Parathyroid adenoma (tissue), 2 donors: ENCODE results near the gene PRKN.

Experiments used
- H2AFZ ChIP-seq: fragments of 300-600 bp; sonication (generic); one replicate; pipeline ENCODE4 v1.7.0; 2017; ENCODE audit warnings: antibody characterized with exemption, mild to moderate bottlenecking
- H3K27ac ChIP-seq: fragments of 300-600 bp; sonication (generic); one replicate; pipeline ENCODE4 v1.7.0; 2017
- H3K27me3 ChIP-seq: fragments of 300-600 bp; sonication (generic); one replicate; pipeline ENCODE4 v1.7.0; 2017; ENCODE audit warnings: low read length; ENCODE audit not compliant: control insufficient read depth, insufficient read depth
- H3K36me3 ChIP-seq: fragments of 300-600 bp; sonication (generic); one replicate; pipeline ENCODE4 v1.7.0; 2017; ENCODE audit warnings: low read length; ENCODE audit not compliant: control insufficient read depth, insufficient read depth
- H3K4me1 ChIP-seq: fragments of 300-600 bp; sonication (generic); one replicate; pipeline ENCODE4 v1.7.0; 2017; ENCODE audit warnings: control low read depth
- H3K4me2 ChIP-seq: fragments of 300-600 bp; sonication (generic); one replicate; pipeline ENCODE4 v1.7.0; 2017; ENCODE audit warnings: low read length
- H3K4me3 ChIP-seq: fragments of 300-600 bp; sonication (generic); one replicate; pipeline ENCODE4 v1.7.0; 2017; ENCODE audit warnings: low read depth, low read length
- H3K79me2 ChIP-seq: fragments of 300-600 bp; sonication (generic); one replicate; pipeline ENCODE4 v1.7.0; 2017; ENCODE audit warnings: control low read depth
- H3K9ac ChIP-seq: fragments of 300-600 bp; sonication (generic); one replicate; pipeline ENCODE4 v1.7.0; 2017; ENCODE audit warnings: mild to moderate bottlenecking
- H3K9me3 ChIP-seq: fragments of 300-600 bp; sonication (generic); one replicate; pipeline ENCODE4 v1.7.0; 2017; ENCODE audit warnings: low read length; ENCODE audit not compliant: control insufficient read depth
- CTCF ChIP-seq: fragments of 300-600 bp; sonication (generic); IDR thresholded peaks from one replicate; pipeline ENCODE4 v1.7.0; 2017; ENCODE audit warnings: antibody characterized with exemption, mild to moderate bottlenecking
- donor health status: primary hyperparathyroidism.

PRKN gene

GRCh38 chr6:161410736-161411135, 1316.8 kb downstream of the PRKN start:
- no peaks in the 10 kb centered on the region for H3K9me3 ChIP-seq
- no peak overlapping the region for H3K4me3 ChIP-seq
- H3K4me1 ChIP-seq: no peaks in the 10 kb centered on the region
- no peak overlapping the region for H2AFZ ChIP-seq
- no peak overlapping the region for H3K27ac ChIP-seq
- no peaks in the 10 kb centered on the region for H3K36me3 ChIP-seq
- no peaks in the 10 kb centered on the region for H3K79me2 ChIP-seq
- no peak overlapping the region for H3K4me2 ChIP-seq
- no peak for TF ChIP-seq CTCF
- no peak overlapping the region for H3K9ac ChIP-seq
- H3K27me3 ChIP-seq: no peaks in the 10 kb centered on the region

- H3K36me3 ChIP-seq: no peaks in the 10 kb centered on the region
- H3K27ac ChIP-seq: no peak overlapping the region
- H3K4me2 ChIP-seq: no peak overlapping the region
- H3K9me3 ChIP-seq: no peaks in the 10 kb centered on the region
- no peaks in the 10 kb centered on the region for H3K79me2 ChIP-seq
- TF ChIP-seq CTCF: no peak
- H3K4me1 ChIP-seq: no peaks in the 10 kb centered on the region
- no peak overlapping the region for H3K9ac ChIP-seq
- H3K27me3 ChIP-seq: no peaks in the 10 kb centered on the region
- no peak overlapping the region for H2AFZ ChIP-seq
- H3K4me3 ChIP-seq: no peak overlapping the region
These were observed 1317.5 kb downstream of the PRKN start for GRCh38 chr6:161410076-161410475.

GRCh38 chr6:161409353-161409752, 1318.2 kb downstream of the PRKN start:
- no peak for TF ChIP-seq CTCF
- Histone ChIP-seq H3K4me1 (no peaks in the 10 kb centered on the region), H3K4me2 (no peak overlapping the region), H3K4me3 (no peak overlapping the region), H3K9me3 (no peaks in the 10 kb centered on the region), H3K27ac (no peak overlapping the region), H2AFZ (no peak overlapping the region), H3K36me3 (no peaks in the 10 kb centered on the region), H3K79me2 (no peaks in the 10 kb centered on the region), H3K9ac (no peak overlapping the region), H3K27me3 (no peaks in the 10 kb centered on the region)

GRCh38 chr6:161408041-161408440, 1319.5 kb downstream of the PRKN start:
- H3K4me2 ChIP-seq: no peak overlapping the region
- H3K4me3 ChIP-seq: no peak overlapping the region
- H3K4me1 ChIP-seq: no peaks in the 10 kb centered on the region
- H3K27ac ChIP-seq: no peak overlapping the region
- H3K9me3 ChIP-seq: no peaks in the 10 kb centered on the region
- no peaks in the 10 kb centered on the region for H3K27me3 ChIP-seq
- no peaks in the 10 kb centered on the region for H3K36me3 ChIP-seq
- H3K9ac ChIP-seq: no peak overlapping the region
- TF ChIP-seq CTCF: no peak
- H2AFZ ChIP-seq: no peak overlapping the region
- no peaks in the 10 kb centered on the region for H3K79me2 ChIP-seq

- H3K79me2 ChIP-seq: no peaks in the 10 kb centered on the region
- no peak overlapping the region for H2AFZ ChIP-seq
- no peak overlapping the region for H3K27ac ChIP-seq
- H3K9ac ChIP-seq: no peak overlapping the region
- H3K4me1 ChIP-seq: no peaks in the 10 kb centered on the region
- no peaks in the 10 kb centered on the region for H3K36me3 ChIP-seq
- H3K27me3 ChIP-seq: no peaks in the 10 kb centered on the region
- no peak overlapping the region for H3K4me2 ChIP-seq
- TF ChIP-seq CTCF: no peak
- no peak overlapping the region for H3K4me3 ChIP-seq
- no peaks in the 10 kb centered on the region for H3K9me3 ChIP-seq
These were observed 1320.0 kb downstream of the PRKN start for GRCh38 chr6:161407581-161407980.
